GM19023 (cell line): ENCODE results near the gene BOD1.
"Not testable (repeated sequence)": the region's sequence is repeated elsewhere in the genome, so short reads cannot be mapped to it uniquely, and the experiment has no call there.

Experiments used
- ATAC-seq: cut with Tn5 transposase; IDR thresholded peaks from one replicate; pipeline ENCODE4 v1.9.1; 2021; ENCODE audit warnings: mild to moderate bottlenecking, moderate library complexity; ENCODE audit not compliant: unreplicated experiment

Gene BOD1

GRCh38 chr5:173620784-173621183 is 4.3 kb upstream of the BOD1 start:
- ATAC-seq = no peak

- no peak for ATAC-seq
These were observed 2.6 kb upstream of the BOD1 start for GRCh38 chr5:173618927-173619519.

GRCh38 chr5:173615884-173616576 is 420 bp downstream of the BOD1 start:
- ATAC-seq = peak; percentile 51

- no peak for ATAC-seq
These were observed 1.9 kb downstream of the BOD1 start for GRCh38 chr5:173614591-173614990.

GRCh38 chr5:173613433-173614159 is 2.9 kb downstream of the BOD1 start:
- no peak for ATAC-seq

- no peak for ATAC-seq
These were observed 3.5 kb downstream of the BOD1 start for GRCh38 chr5:173612948-173613347.

GRCh38 chr5:173611706-173612105 is 4.7 kb downstream of the BOD1 start:
- ATAC-seq = no peak

GRCh38 chr5:173604141-173604540 is 12.3 kb downstream of the BOD1 start:
- ATAC-seq = no peak

- no peak for ATAC-seq
These were observed 14.0 kb downstream of the BOD1 start for GRCh38 chr5:173602423-173602822.

GRCh38 chr5:173598686-173599085 is 17.8 kb downstream of the BOD1 start:
- no peak for ATAC-seq

- ATAC-seq = no peak
These were observed 19.1 kb downstream of the BOD1 start for GRCh38 chr5:173597304-173597703.

GRCh38 chr5:173595841-173596240 is 20.6 kb downstream of the BOD1 start:
- no peak for ATAC-seq

GRCh38 chr5:173594061-173594460 is 22.4 kb downstream of the BOD1 start:
- ATAC-seq = no peak

GRCh38 chr5:173592050-173592669 is 24.3 kb downstream of the BOD1 start:
- ATAC-seq = no peak

- ATAC-seq = no peak
These were observed 25.4 kb downstream of the BOD1 start for GRCh38 chr5:173591056-173591514.

- ATAC-seq = no peak
These were observed 25.9 kb downstream of the BOD1 start for GRCh38 chr5:173590436-173591055.

GRCh38 chr5:173586133-173586532 is 30.3 kb downstream of the BOD1 start:
- ATAC-seq = not testable (repeated sequence)

GRCh38 chr5:173583346-173583745 is 33.1 kb downstream of the BOD1 start:
- ATAC-seq = no peak

- no peak for ATAC-seq
These were observed 34.0 kb downstream of the BOD1 start for GRCh38 chr5:173582216-173583111.
